ENCODE results near the gene CFAP57. TPM values are rescaled to one million over a fixed set of nuclear protein-coding genes. Genes with fewer than 3 reads are reported as not detected.

Gene CFAP57
- total RNA-seq, 1 donor from 2014 or later, result 0.20 TPM

GRCh38 chr1:43276673-43277072, 104.5 kb downstream of the CFAP57 start:
- DNase-seq (ENCODE audit: low read depth in 2 of 2), result no peak

GRCh38 chr1:43277116-43277876, 105.2 kb downstream of the CFAP57 start:
- DNase-seq (ENCODE audit: low read depth in 2 of 2), result no peak

- no peak for DNase-seq (ENCODE audit: low read depth in 2 of 2)
Observed at GRCh38 chr1:43279161-43279560, 107.0 kb downstream of the CFAP57 start.

DNA sequence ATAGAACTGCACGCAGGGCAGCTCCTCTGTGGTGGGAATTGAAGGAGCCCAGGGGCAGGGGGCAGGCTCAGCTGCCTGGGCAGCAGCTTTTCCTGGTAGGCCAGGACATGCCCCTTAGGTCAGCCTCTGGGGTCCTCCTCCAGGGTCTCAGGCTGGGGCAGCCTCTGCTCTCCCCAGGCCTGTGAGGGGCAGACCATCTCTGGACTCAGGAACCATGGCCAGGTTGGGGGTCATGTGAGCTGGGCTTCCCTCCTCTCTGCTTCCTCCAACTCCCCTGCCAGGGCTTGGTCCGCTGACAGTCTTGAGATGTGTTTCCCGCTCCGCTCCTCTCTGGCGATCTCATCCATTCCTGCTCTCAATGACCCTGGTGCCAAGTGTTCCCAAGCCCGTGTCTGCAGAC, 107.5 kb downstream of the CFAP57 start:
- DNase-seq (ENCODE audit: low read depth in 2 of 2), result no peak

- peak in 1 of 2 donors; percentile 33 for DNase-seq (ENCODE audit: low read depth in 2 of 2)
Observed at GRCh38 chr1:43280692-43281091, 108.6 kb downstream of the CFAP57 start.

DNA sequence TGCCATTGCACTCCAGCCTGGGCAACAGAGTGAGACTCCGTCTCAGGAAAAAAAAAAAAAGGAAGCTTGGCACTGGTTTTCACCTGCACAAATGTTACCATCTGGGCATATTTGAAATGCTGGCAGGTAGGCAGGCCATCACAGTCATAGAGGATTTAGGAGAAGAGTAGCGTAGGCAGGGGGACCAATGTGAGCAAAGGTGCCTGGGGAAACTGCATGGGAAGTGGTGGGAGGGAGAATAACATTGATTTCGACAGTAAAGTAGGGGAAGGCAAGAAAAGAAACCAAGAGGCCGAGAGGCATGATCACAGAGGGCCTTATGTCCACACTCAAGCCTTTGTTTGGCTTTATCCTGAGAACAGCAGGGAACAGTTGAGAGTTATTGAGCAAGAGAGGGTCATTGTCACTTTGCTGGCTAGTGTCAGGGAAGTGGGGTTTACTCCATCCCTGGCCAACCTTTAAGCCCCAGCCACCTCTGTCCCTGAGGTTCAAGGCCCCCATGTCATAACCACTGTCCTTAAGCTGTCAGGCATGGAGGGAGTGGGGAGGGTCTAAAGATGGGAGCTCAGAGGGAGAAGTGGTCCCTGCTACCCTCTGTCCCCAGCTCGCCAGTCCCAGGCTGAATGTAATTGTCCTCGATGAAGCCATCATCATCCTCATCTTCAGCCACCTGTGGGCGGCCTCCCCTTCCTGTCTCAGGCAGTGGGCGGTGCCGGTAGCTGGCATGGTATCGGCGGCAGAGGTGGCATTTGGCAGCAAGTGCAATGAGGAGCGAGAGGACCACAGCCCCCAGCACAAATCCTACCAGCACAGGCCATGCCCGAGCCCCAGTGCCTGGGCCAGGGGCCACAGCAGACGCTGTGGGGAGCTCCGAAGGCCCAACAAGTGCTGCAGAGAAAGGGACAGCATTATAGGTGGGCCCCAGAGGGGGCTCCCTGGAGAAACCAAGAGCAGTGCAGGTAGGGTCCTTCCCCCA, 110.4 kb downstream of the CFAP57 start:
- no peak for DNase-seq (ENCODE audit: low read depth in 2 of 2)

GRCh38 chr1:43284065-43284464, 111.9 kb downstream of the CFAP57 start:
- no peak for DNase-seq (ENCODE audit: low read depth in 2 of 2)

DNA sequence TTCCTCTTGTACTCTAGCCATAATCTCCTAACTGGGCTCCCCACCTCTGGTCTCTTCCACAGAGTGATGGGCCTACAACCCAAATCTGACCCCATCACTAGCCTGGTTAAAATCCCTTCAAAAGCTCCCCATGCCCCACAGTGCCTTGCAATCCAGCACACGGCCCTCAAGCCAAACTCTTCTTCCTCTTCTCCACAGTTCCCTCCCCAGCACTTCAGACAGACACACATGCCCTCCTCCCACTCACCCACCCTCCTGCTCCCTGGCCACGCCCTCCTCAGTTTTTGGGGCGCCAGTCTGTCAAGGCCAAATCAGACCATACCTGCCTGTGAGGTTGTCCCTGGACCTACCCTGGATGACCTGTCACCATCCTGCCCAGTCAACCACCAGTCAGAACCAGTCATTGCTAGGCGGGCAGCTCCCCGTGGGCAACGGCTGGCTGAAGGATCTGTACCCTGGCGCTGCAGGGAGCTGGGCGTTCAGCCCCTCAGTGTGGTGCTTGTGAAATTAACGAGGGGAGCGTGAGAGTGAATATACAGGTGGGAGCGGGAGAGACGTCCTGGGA, 112.5 kb downstream of the CFAP57 start:
- no peak for DNase-seq (ENCODE audit: low read depth in 2 of 2)

- DNase-seq (ENCODE audit: low read depth in 2 of 2), result no peak
Observed at GRCh38 chr1:43285269-43285990, 113.3 kb downstream of the CFAP57 start, which contains the start of gene C1orf210. Gene C1orf210, minus strand, starts transcription at chr1:43285581. Its CDS starts 2,311 bp downstream, at chr1:43283270.

DNA sequence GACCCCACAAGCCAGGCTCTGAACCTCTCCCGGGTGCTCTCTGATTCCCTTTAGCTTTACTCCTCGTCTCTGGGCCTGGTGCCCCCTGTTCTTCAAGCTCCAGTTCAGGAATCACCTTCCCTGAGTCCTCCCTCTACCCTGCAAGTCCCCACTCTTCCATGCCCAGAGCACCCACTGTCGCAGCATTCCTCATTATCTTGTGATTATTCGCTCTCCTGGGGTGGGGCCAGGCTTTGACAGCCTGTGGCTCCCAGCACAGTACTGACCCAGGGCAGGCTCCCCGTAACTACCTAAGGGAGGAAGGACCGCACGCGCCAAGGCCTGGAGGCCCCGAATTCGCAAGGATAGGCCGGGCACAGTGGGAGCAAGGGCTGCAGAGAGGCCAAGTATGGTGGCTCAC, 114.0 kb downstream of the CFAP57 start:
- no peak for DNase-seq (ENCODE audit: low read depth in 2 of 2)

DNA sequence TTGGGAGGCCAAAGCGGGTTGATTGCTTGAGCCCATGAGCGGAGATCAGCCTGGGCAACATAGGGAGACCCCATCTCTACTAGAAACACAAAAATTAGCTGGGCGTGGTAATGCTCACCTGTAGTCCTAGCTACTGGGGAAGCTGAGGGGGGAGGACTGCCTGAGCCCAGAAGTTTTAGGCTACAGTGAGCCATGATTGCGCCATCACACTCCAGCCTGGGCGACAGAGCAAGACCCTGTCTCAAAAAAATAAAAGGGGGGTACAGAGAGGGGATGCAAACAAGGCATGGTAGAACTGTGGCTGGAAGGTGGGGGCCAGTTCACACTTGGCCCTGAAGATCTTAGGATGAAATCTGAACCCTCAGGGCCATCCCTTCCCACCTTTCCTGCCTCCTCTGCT, 114.4 kb downstream of the CFAP57 start:
- DNase-seq (ENCODE audit: low read depth in 2 of 2), result no peak

DNA sequence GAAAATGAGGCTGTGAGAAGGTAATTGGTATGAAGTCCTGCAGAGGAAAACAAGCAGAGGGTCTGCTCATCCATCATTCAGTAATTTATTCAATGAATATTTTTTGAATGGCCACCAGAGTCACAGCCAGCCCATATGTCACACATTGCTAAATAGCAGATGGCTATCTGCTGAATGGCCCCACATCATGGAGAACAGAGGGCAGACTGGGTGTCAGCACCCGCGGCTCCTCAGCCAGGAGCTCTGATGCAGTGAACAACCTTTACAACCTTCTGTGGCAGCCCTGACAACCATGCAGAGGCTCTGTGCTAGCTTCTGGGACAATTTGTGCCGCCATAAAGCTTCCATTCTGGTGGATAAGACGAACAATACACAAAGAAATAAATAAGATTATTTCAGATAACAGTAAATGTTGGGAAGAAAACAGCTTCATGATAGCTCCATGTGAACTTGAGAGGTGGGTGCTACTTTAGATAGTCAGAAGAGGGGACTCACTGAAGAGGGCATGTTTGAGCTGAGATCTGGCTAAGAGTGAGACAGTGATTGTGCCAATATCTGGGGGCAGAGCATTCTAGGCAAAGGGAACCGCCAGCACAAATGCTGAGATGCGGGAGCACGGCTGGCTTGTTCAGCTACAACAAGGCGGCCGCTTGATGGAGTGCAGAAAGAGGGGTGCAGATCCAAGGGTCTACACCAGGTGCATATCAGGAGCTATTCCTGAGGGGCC, 116.1 kb downstream of the CFAP57 start:
- no peak for DNase-seq (ENCODE audit: low read depth in 2 of 2)

GRCh38 chr1:43288785-43289706, 116.9 kb downstream of the CFAP57 start:
- no peak for DNase-seq (ENCODE audit: low read depth in 2 of 2)

DNA sequence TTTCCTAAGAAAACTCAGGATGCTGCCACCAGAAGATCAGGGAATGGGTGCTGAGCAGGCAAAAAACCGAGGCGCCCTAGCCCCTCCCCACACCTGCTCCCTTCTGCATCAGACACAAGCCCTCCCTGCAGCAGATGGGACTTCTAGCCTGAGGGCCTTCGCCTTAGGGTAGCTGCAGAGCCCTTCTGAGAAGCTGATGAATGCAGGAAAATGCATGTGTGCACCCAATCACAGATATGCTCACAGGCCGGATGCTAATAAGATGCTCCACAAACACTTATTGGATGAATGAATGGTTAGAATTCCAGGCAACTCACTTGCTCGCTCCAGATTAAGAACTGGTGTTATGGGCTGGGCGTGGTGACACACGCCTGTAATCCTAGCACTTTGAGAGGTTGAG, 120.1 kb downstream of the CFAP57 start:
- DNase-seq (ENCODE audit: low read depth in 2 of 2), result no peak

- no peak for DNase-seq (ENCODE audit: low read depth in 2 of 2)
Observed at GRCh38 chr1:43292679-43293078, 120.5 kb downstream of the CFAP57 start.

GRCh38 chr1:43293176-43293575, 121.0 kb downstream of the CFAP57 start:
- DNase-seq (ENCODE audit: low read depth in 2 of 2), result no peak

GRCh38 chr1:43293896-43294760, 122.0 kb downstream of the CFAP57 start:
- DNase-seq (ENCODE audit: low read depth in 2 of 2), result peak; percentile 65 to 79

DNA sequence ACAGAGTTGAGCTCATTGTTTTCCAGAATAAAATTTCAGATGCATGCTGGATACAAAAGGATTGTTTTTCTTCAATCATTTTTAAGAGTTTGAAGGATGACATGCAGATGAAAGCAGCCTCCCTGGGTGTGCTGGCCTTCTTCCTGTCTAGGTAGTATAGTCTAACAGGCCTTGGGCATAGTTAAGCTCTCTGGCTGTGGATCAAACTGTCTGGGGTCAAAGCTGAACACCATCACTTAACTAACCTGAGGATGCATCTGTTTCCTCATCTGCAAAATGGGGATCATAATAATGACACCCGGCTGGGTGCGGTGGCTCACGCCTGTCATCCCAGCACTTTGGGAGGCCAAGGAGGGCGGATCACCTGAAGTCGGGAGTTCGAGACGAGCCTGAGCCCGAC, 122.6 kb downstream of the CFAP57 start:
- DNase-seq (ENCODE audit: low read depth in 2 of 2), result peak; percentile 65 to 86

GRCh38 chr1:43296207-43296606, 124.1 kb downstream of the CFAP57 start:
- no peak for DNase-seq (ENCODE audit: low read depth in 2 of 2)

Data from lung microvascular endothelial cell (primary cell).